Panc1 (cell line): ENCODE results near the gene ARTN. TPM values are rescaled to one million over a fixed set of nuclear protein-coding genes. Genes with fewer than 3 reads are reported as not detected.

Source experiments
- ATAC-seq: fragments of 200-7000 bp; cut with Tn5 transposase; 2 replicates; pipeline ENCODE4 v1.9.1; 2020; ENCODE audit warnings: mild to moderate bottlenecking, moderate library complexity
- BruUV-seq: library from RNA; stranded (reverse); fragments of 400-500 nt; replicated peaks from 2 replicates; lab custom pipeline; 2021; lab: Mats Ljungman, UMichigan
- CTCF ChIA-PET: fragments of 300-600 bp; sonication (Branson Sonifier 250); formaldehyde crosslinking; loops from one replicate; lab custom pipeline; 2022; ENCODE audit warnings: antibody characterized with exemption; lab: Charles Lee
- POLR2A ChIA-PET: fragments of 300-600 bp; sonication (Branson Sonifier 250); formaldehyde crosslinking; loops from one replicate; lab custom pipeline; 2022; ENCODE audit warnings: antibody characterized with exemption; lab: Charles Lee
- DNase-seq: peaks from one replicate; pipeline ENCODE4 v3.0.0-alpha.2; 2010; ENCODE audit warnings: low read depth, low spot score
- H3K27ac ChIP-seq: 2 replicates; pipeline ENCODE4 v1.5.1; 2011; ENCODE audit warnings: mild to moderate bottlenecking, low read length, inconsistent platforms
- H3K27me3 ChIP-seq: fragments of 200-500 bp; sonication (Bioruptor generic); 2 replicates; pipeline ENCODE4 v1.6.0; 2014; ENCODE audit warnings: low read length, inconsistent platforms; ENCODE audit not compliant: control insufficient read depth, insufficient read depth
- H3K36me3 ChIP-seq: fragments of 200-500 bp; sonication (Bioruptor generic); 2 replicates; pipeline ENCODE4 v1.5.1; 2014; ENCODE audit warnings: inconsistent platforms, mild to moderate bottlenecking, low read length, moderate library complexity; ENCODE audit not compliant: control insufficient read depth, insufficient read depth
- H3K4me1 ChIP-seq: 2 replicates; pipeline ENCODE4 v1.5.1; 2011; ENCODE audit warnings: inconsistent platforms, mild to moderate bottlenecking, low read length, moderate library complexity; ENCODE audit not compliant: control insufficient read depth, insufficient read depth
- H3K4me3 ChIP-seq, 2 experiments: 2 replicates each; pipeline ENCODE4 v1.5.1; 2011 to 2012; ENCODE audit warnings: low read depth in 2 of 2, low read length in 2 of 2, mild to moderate bottlenecking in 2 of 2, inconsistent platforms in 1 of 2, moderate library complexity in 1 of 2
- H3K9me3 ChIP-seq: fragments of 200-500 bp; sonication (Bioruptor generic); 2 replicates; pipeline ENCODE4 v1.5.1; 2014; ENCODE audit warnings: low read depth, mild to moderate bottlenecking, inconsistent platforms, low read length, moderate library complexity; ENCODE audit not compliant: control insufficient read depth, insufficient read depth
- CTCF ChIP-seq: fragments of 450-650 bp; IDR thresholded peaks from 2 replicates; pipeline ENCODE4 v1.5.1; 2017; ENCODE audit warnings: mild to moderate bottlenecking
- POLR2AphosphoS5 ChIP-seq: IDR thresholded peaks from 2 replicates; pipeline ENCODE4 v1.6.1; 2012; ENCODE audit warnings: mild to moderate bottlenecking, low read depth, low read length, moderate library complexity
- SIN3A ChIP-seq: IDR thresholded peaks from 2 replicates; pipeline ENCODE4 v1.6.1; 2012; ENCODE audit warnings: low read depth, mild to moderate bottlenecking, low read length, moderate library complexity, borderline replicate concordance; ENCODE audit not compliant: insufficient read depth
- TCF7L2 ChIP-seq: IDR thresholded peaks from 2 replicates; pipeline ENCODE4 v1.6.1; 2011; ENCODE audit warnings: mild to moderate bottlenecking, low read depth, low read length, inconsistent platforms
- in situ Hi-C: cut with HindIII; loops from 2 replicates; pipeline ENCODE4 v1.10.0; 2016; ENCODE audit warnings: low sequenced_read_pairs, low pct_unique_long_range_greater_than_20kb
- intact Hi-C: fragments of 100-400 bp; cut with micrococcal nuclease; formaldehyde crosslinking; loops from one replicate; pipeline ENCODE4 v1.10.0; 2022; ENCODE audit not compliant: unreplicated experiment
- total RNA-seq: library from RNA; stranded (reverse); gene quantifications from one replicate; pipeline ENCODE4 v1.2.1, GENCODE V29; 2021; ENCODE audit not compliant: unreplicated experiment
- TF ChIP-seq, protein P1 (sequence below), 2 experiments: IDR thresholded peaks; 2 replicates each; pipeline ENCODE4 v1.6.1; 2011 to 2012; ENCODE audit warnings: low read depth in 2 of 2, control low read depth in 1 of 2, low read length in 1 of 2, mild to moderate bottlenecking in 1 of 2, moderate library complexity in 1 of 2; ENCODE audit not compliant: insufficient read depth in 1 of 2

ARTN gene
- total RNA-seq, 1 experiment from 2014 or later = 0.49 TPM

- no peaks in the 10 kb centered on the region for H3K27me3 ChIP-seq
- ATAC-seq (peak; percentile 49), DNase-seq (no peak)
- POLR2A ChIA-PET = no interaction called here
- H3K4me3 ChIP-seq = peak within 1 kb of the TSS; percentile 63 to 75
- 0 out of 2 replicates have a peak, but pooled peaks have one; percentile 29 for TF ChIP-seq SIN3A
- TF ChIP-seq TCF7L2 = no peak
- peak; percentile 38; the same call in 1 of the 2 replicates for TF ChIP-seq POLR2AphosphoS5
- peaks cover 4% of the 10 kb centered on the region; the same call in 1 of the 2 replicates for H3K36me3 ChIP-seq
- no TSS peak for BruUV-seq
- peak within 1 kb of the TSS; percentile 89 for H3K27ac ChIP-seq
- intact Hi-C loops = no loop called here
- no peaks in the 10 kb centered on the region for H3K9me3 ChIP-seq
- CTCF ChIA-PET = no interaction called here
- in situ Hi-C loops = no loop called here
- H3K4me1 ChIP-seq = peaks cover 40% of the 10 kb centered on the region
Measured at GRCh38 chr1:43978551-43979260, 45.1 kb downstream of the ARTN start, which contains the start of gene B4GALT2. TSS of gene B4GALT2 (plus strand) at chr1:43979210. CDS start at chr1:43981161, 1,951 bp downstream.

DNA sequence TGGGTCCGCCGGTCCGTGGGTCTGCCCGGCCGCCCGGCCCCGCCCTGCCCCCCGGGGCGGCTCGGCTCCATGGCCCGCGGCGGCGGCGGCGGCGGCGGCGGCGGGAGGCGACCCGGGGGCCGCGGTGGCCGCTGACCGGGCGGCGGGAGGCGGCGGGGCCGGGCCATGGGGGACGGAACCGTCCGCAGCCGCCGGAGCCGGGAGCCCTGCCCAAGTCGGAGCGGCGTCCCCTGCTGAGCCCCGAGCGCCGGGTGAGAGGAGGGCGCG is 45.6 kb downstream of the ARTN start:
- Histone ChIP-seq H3K9me3 (no peaks in the 10 kb centered on the region), H3K27me3 (no peaks in the 10 kb centered on the region), H3K27ac (no peak overlapping the region), H3K4me1 (peaks cover 35% of the 10 kb centered on the region), H3K36me3 (peaks cover 4% of the 10 kb centered on the region; the same call in 1 of the 2 replicates), H3K4me3 (peak overlapping the region; percentile 63 to 75)
- TF ChIP-seq CTCF (no peak), POLR2AphosphoS5 (no peak), SIN3A (no peak), TCF7L2 (no peak)
- TF ChIP-seq, protein P1, sequence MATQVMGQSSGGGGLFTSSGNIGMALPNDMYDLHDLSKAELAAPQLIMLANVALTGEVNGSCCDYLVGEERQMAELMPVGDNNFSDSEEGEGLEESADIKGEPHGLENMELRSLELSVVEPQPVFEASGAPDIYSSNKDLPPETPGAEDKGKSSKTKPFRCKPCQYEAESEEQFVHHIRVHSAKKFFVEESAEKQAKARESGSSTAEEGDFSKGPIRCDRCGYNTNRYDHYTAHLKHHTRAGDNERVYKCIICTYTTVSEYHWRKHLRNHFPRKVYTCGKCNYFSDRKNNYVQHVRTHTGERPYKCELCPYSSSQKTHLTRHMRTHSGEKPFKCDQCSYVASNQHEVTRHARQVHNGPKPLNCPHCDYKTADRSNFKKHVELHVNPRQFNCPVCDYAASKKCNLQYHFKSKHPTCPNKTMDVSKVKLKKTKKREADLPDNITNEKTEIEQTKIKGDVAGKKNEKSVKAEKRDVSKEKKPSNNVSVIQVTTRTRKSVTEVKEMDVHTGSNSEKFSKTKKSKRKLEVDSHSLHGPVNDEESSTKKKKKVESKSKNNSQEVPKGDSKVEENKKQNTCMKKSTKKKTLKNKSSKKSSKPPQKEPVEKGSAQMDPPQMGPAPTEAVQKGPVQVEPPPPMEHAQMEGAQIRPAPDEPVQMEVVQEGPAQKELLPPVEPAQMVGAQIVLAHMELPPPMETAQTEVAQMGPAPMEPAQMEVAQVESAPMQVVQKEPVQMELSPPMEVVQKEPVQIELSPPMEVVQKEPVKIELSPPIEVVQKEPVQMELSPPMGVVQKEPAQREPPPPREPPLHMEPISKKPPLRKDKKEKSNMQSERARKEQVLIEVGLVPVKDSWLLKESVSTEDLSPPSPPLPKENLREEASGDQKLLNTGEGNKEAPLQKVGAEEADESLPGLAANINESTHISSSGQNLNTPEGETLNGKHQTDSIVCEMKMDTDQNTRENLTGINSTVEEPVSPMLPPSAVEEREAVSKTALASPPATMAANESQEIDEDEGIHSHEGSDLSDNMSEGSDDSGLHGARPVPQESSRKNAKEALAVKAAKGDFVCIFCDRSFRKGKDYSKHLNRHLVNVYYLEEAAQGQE (IDR thresholded peaks at IDR 0.05; ENCODE audit: insufficient read depth in 1 of 2, low read depth in 2 of 2, low read length in 1 of 2) = no peak
- POLR2A ChIA-PET = no interaction called here
- in situ Hi-C loops (no loop called here), intact Hi-C loops (no loop called here)
- no TSS peak for BruUV-seq
- DNase-seq (no peak), ATAC-seq (peak; percentile 8)
- CTCF ChIA-PET = no interaction called here
